C4-2B (cell line): Measurements from ENCODE around the gene LAMA5.

Source experiments
- CTCF ChIP-seq: fragments of 450-650 bp; conservative IDR thresholded peaks from 2 replicates; pipeline ENCODE4 v1.5.1; 2017; ENCODE audit warnings: mild to moderate bottlenecking
- ZFX ChIP-seq: fragments of 450-650 bp; IDR thresholded peaks from 2 replicates; pipeline ENCODE4 v1.6.1; 2017

- TF ChIP-seq CTCF (no peak), ZFX (no peak)
Observed at GRCh38 chr20:62357681-62358080, 9.4 kb downstream of the LAMA5 start.
